OCI-LY3 (cell line): ENCODE results near the gene SH3PXD2B.

Experiments used
- CTCF ChIP-seq: fragments of 200-600, 300-600 bp; sonication (generic); IDR thresholded peaks from 2 replicates; pipeline ENCODE4 v1.5.1; 2014; ENCODE audit warnings: antibody characterized with exemption, low read length, low read depth
- EZH2phosphoT487 ChIP-seq: fragments of 200-600 bp; shearing (Covaris generic); IDR thresholded peaks from 2 replicates; pipeline ENCODE4 v1.6.1; 2018; ENCODE audit warnings: antibody characterized with exemption, mixed run types, low read depth

GRCh38 chr5:172414531-172415361 is 39.6 kb downstream of the SH3PXD2B start:
- no peak for TF ChIP-seq CTCF
- TF ChIP-seq EZH2phosphoT487: no peak
